ENCODE results near the gene ASIC5.

DNA sequence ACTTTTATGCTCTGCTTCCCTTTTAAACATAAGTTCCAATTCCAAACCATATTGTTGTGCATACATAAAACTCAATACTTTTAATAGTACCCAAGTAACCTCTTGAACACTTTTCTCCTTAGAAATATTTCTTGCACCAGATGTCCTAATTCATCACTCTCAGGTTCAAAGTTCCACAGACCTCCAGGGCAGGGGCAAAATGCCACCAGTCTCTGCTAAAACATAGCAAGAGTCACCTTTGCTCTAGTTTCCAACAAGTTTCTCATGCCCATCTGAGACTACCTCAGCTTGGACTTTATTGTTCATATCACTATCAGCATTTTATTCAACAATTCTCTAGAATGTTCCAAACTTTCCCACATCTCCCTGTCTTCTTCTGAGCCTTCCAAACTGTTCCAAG is 13.7 kb upstream of the ASIC5 start:
- no peak for TF ChIP-seq POLR2A (IDR thresholded peaks at IDR 0.05)
- TF ChIP-seq, protein P1, sequence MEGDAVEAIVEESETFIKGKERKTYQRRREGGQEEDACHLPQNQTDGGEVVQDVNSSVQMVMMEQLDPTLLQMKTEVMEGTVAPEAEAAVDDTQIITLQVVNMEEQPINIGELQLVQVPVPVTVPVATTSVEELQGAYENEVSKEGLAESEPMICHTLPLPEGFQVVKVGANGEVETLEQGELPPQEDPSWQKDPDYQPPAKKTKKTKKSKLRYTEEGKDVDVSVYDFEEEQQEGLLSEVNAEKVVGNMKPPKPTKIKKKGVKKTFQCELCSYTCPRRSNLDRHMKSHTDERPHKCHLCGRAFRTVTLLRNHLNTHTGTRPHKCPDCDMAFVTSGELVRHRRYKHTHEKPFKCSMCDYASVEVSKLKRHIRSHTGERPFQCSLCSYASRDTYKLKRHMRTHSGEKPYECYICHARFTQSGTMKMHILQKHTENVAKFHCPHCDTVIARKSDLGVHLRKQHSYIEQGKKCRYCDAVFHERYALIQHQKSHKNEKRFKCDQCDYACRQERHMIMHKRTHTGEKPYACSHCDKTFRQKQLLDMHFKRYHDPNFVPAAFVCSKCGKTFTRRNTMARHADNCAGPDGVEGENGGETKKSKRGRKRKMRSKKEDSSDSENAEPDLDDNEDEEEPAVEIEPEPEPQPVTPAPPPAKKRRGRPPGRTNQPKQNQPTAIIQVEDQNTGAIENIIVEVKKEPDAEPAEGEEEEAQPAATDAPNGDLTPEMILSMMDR (IDR thresholded peaks at IDR 0.05): no peak
